BLaER1 (cell line): ENCODE results near the gene OARD1.

ENCODE experiments used
- H3K27ac ChIP-seq: shearing (Covaris generic); formaldehyde crosslinking; 2 replicates; pipeline ENCODE4 v1.8.1; 2022
- H3K27me3 ChIP-seq: shearing (Covaris generic); formaldehyde crosslinking; 2 replicates; pipeline ENCODE4 v1.8.1; 2022
- H3K36me3 ChIP-seq: shearing (Covaris generic); formaldehyde crosslinking; 2 replicates; pipeline ENCODE4 v1.8.1; 2022
- H3K4me1 ChIP-seq: shearing (Covaris generic); formaldehyde crosslinking; 2 replicates; pipeline ENCODE4 v1.8.1; 2022
- H3K4me2 ChIP-seq: shearing (Covaris generic); formaldehyde crosslinking; 2 replicates; pipeline ENCODE4 v1.8.1; 2022
- H3K4me3 ChIP-seq: shearing (Covaris generic); formaldehyde crosslinking; 2 replicates; pipeline ENCODE4 v1.8.1; 2022
- H3K9ac ChIP-seq: shearing (Covaris generic); formaldehyde crosslinking; 2 replicates; pipeline ENCODE4 v1.8.1; 2022
- H3K9me3 ChIP-seq: shearing (Covaris generic); formaldehyde crosslinking; 2 replicates; pipeline ENCODE4 v1.8.1; 2022
- H4K20me1 ChIP-seq: shearing (Covaris generic); formaldehyde crosslinking; 2 replicates; pipeline ENCODE4 v1.8.1; 2022
- Cebpa-rat ChIP-seq: shearing (Covaris generic); IDR thresholded peaks from 2 replicates; pipeline ENCODE4 v1.8.1; 2022

The OARD1 gene

DNA sequence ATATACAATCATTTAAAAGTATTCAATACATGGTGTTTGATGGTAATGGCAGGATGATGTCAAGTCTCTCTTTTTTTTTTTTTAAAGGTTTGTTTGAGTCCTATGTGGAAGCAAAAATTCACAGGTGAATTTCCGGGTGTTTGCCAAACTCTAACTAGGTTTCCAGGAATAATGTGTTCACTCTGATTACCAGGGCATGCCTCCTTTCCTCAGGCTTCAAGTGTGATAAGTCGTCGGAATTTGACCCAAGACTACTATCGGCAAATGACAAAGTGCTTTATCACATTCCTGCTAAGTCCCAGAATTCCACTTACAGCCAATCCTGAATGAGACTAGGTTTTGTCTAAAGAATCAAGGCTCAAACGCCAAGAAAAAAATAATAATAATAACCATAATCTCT is 7.3 kb downstream of the OARD1 start:
- Histone ChIP-seq H4K20me1 (no peaks in the 10 kb centered on the region), H3K4me1 (peaks cover 11% of the 10 kb centered on the region), H3K4me3 (no peak overlapping the region), H3K4me2 (no peak overlapping the region), H3K9me3 (no peaks in the 10 kb centered on the region), H3K27me3 (no peaks in the 10 kb centered on the region), H3K36me3 (peaks cover 40% of the 10 kb centered on the region), H3K27ac (no peak overlapping the region), H3K9ac (no peak overlapping the region)
- TF ChIP-seq Cebpa-rat = no peak

DNA sequence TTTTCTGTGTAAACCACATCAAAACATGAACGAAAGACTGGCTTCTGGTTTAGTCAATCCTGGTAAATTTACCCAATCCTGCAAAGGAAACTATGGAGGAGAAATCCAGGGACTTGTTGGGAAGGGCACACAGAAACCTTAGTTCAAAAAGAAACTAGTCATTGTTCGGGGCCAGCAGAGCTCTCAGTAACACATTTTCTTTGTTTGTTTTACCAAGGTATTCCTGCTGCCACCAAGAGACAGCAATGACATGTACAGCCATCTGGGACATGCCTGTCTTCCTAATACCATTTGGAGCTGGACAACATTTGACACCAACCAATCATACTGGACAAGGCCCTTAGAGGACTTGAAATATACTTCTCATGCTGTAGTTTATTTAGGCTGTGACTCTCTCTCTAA is 8.3 kb downstream of the OARD1 start:
- Histone ChIP-seq H3K27me3 (no peaks in the 10 kb centered on the region), H3K9ac (no peak overlapping the region), H3K4me3 (no peak overlapping the region), H3K4me2 (peak overlapping the region; percentile 23), H3K27ac (no peak overlapping the region), H3K4me1 (peaks cover 11% of the 10 kb centered on the region), H3K36me3 (peaks cover 40% of the 10 kb centered on the region), H4K20me1 (no peaks in the 10 kb centered on the region), H3K9me3 (no peaks in the 10 kb centered on the region)
- no peak for TF ChIP-seq Cebpa-rat

DNA sequence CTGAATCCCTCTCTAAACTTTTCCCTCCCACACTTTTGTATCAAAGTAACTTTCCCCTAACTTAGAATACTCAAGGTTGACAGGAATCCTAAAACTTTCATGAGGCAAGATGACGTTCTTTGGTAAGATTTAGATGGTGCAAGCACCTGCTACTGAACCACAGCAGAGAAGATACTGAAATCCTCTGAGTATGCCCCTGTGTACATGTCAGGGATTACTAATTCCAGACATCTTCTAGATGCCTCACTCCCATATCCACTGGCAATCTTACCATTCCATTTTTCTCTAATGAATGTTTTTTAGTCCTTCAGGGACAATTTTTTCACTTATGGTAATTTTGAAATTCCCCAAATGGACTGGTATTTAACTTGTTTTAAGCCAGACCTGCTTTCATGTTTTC is 10.1 kb downstream of the OARD1 start:
- Histone ChIP-seq H3K4me3 (no peak overlapping the region), H4K20me1 (no peaks in the 10 kb centered on the region), H3K4me2 (no peak overlapping the region), H3K27me3 (no peaks in the 10 kb centered on the region), H3K4me1 (peaks cover 11% of the 10 kb centered on the region), H3K27ac (no peak overlapping the region), H3K9ac (no peak overlapping the region), H3K9me3 (no peaks in the 10 kb centered on the region), H3K36me3 (peaks cover 25% of the 10 kb centered on the region)
- TF ChIP-seq Cebpa-rat = no peak

DNA sequence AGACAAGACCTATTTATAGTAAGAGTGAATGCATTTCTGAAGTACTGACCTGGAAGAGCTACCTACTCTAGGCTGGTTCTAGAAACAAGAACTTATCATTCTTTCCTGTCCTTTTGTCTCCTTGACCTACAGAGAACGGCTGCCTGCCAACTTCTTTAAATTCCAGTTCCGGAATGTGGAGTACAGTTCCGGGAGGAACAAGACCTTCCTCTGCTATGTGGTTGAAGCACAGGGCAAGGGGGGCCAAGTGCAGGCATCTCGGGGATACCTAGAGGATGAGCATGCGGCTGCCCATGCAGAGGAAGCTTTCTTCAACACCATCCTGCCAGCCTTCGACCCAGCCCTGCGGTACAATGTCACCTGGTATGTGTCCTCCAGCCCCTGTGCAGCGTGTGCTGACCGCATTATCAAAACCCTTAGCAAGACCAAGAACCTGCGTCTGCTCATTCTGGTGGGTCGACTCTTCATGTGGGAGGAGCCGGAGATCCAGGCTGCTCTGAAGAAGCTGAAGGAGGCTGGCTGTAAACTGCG is 10.9 kb downstream of the OARD1 start:
- Histone ChIP-seq H3K4me2 (no peak overlapping the region), H3K4me3 (no peak overlapping the region), H3K9me3 (no peaks in the 10 kb centered on the region), H3K27ac (no peak overlapping the region), H3K4me1 (peaks cover 16% of the 10 kb centered on the region), H3K27me3 (no peaks in the 10 kb centered on the region), H4K20me1 (no peaks in the 10 kb centered on the region), H3K36me3 (peaks cover 24% of the 10 kb centered on the region), H3K9ac (no peak overlapping the region)
- TF ChIP-seq Cebpa-rat = no peak

DNA sequence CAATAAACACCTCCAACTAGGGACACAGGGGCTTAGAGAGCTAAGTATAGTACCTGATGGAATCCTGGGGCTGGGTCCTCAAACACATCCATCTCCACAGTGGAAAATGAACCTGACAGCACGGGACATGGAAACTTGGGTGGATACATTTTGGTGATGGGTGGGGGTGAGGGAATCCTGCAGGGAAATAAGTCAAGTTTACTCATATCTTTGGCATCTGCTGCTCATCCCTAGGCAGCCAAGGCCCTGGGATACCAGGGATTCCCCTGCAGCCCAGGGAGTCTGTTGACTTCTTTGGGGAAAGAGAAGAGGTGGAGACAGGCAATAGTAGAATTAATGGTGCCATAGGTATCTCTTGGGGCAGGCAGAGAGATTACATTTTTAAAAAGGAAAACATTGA is 12.6 kb downstream of the OARD1 start:
- Histone ChIP-seq H3K27ac (no peak overlapping the region), H4K20me1 (no peaks in the 10 kb centered on the region), H3K9me3 (no peaks in the 10 kb centered on the region), H3K4me1 (peaks cover 33% of the 10 kb centered on the region), H3K4me2 (no peak overlapping the region), H3K36me3 (peaks cover 13% of the 10 kb centered on the region), H3K9ac (no peak overlapping the region), H3K4me3 (no peak overlapping the region), H3K27me3 (no peaks in the 10 kb centered on the region)
- no peak for TF ChIP-seq Cebpa-rat

DNA sequence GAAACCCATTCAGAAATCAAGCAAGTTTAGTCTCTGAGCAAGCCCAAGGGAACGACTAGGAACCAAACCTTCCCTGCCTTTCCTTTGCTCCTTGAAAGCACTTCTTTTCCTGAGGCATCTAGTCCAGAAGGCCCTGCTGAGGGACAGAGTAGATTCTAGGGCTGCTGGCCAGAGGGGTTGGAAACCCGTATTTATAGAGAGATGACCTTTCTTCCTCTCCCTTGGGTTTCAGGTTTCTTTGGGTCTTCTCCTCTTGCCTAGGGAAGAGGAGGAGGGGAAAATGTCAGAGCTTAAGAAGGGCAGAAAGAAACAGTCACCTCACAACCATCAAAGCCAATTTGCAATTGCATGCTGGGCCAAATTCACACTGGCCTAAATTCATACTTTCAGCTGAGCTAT is 13.4 kb downstream of the OARD1 start:
- H3K27me3 ChIP-seq = no peaks in the 10 kb centered on the region
- H3K27ac ChIP-seq = no peak overlapping the region
- H3K4me1 ChIP-seq = peaks cover 35% of the 10 kb centered on the region
- H4K20me1 ChIP-seq = no peaks in the 10 kb centered on the region
- H3K9ac ChIP-seq = no peak overlapping the region
- no peak overlapping the region for H3K4me2 ChIP-seq
- no peak for TF ChIP-seq Cebpa-rat
- no peak overlapping the region for H3K4me3 ChIP-seq
- peaks cover 7% of the 10 kb centered on the region; the same call in 1 of the 2 replicates for H3K36me3 ChIP-seq
- no peaks in the 10 kb centered on the region for H3K9me3 ChIP-seq

DNA sequence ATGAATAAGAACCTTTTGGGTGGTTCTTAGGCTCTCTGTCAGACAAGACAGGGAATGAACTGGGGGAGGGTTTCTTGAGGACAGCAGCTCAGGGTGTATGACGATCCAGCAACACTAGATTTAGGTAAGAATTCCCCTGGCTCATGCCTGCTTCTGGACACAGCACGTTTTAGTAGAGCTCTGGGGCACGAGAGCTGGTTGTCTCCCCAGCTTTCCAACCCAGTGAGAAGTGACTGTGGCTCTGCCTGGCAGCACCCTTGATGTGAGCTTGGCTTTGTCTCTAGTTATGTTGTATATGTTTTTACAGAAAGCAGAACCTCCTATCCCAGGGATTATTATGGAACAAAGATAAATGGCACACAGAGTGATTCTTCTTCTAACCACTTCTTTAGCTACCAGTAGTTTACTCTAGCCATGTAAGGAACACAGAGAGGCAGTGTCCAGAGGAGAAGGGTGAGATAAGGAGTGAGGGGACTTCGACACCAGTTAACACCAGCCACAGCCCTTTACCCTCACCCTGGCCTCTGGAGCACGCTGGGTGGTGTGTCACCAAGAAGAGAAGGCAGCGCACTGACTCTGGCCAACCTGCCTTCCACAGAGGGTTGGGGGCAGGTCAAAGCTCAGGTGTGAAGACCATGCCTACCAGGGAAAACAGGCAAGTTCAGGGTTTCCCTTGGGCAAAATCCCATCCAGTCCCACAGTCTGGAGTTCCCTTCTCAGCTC is 15.2 kb downstream of the OARD1 start:
- no peaks in the 10 kb centered on the region for H3K27me3 ChIP-seq
- no peaks in the 10 kb centered on the region for H3K9me3 ChIP-seq
- H3K9ac ChIP-seq = no peak overlapping the region
- H3K36me3 ChIP-seq = peaks cover 7% of the 10 kb centered on the region; the same call in 1 of the 2 replicates
- H3K4me3 ChIP-seq = no peak overlapping the region
- H3K4me1 ChIP-seq = peaks cover 47% of the 10 kb centered on the region
- no peak overlapping the region for H3K27ac ChIP-seq
- H4K20me1 ChIP-seq = no peaks in the 10 kb centered on the region
- no peak overlapping the region for H3K4me2 ChIP-seq
- no peak for TF ChIP-seq Cebpa-rat

DNA sequence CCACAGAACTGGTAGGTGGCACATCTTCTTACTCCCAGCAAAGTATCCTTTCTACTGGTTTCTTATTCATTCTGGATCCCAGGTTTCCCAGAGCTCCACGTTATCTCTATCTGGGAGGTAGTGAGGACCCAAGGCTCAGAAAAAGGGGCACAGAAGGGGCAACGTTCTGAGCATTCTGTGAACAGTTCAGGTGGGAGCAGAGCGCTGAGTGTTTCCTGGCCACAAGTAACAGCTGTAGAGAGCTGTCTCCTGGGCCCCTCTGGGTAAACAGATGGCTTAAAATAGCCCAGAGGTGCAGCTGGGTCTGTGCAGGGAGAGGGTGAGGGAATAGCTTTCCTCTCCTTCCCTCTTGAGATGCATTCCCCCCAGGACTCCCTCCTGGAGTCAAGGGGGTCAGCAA is 17.0 kb downstream of the OARD1 start:
- H3K9me3 ChIP-seq = no peaks in the 10 kb centered on the region
- peak overlapping the region; percentile 17; the same call in 1 of the 2 replicates for H3K4me3 ChIP-seq
- H3K27me3 ChIP-seq = no peaks in the 10 kb centered on the region
- H4K20me1 ChIP-seq = no peaks in the 10 kb centered on the region
- no peak for TF ChIP-seq Cebpa-rat
- H3K9ac ChIP-seq = peak overlapping the region; percentile 63
- H3K36me3 ChIP-seq = no peaks in the 10 kb centered on the region
- H3K4me2 ChIP-seq = peak overlapping the region; percentile 84
- peaks cover 59% of the 10 kb centered on the region for H3K4me1 ChIP-seq
- H3K27ac ChIP-seq = peak overlapping the region; percentile 66

DNA sequence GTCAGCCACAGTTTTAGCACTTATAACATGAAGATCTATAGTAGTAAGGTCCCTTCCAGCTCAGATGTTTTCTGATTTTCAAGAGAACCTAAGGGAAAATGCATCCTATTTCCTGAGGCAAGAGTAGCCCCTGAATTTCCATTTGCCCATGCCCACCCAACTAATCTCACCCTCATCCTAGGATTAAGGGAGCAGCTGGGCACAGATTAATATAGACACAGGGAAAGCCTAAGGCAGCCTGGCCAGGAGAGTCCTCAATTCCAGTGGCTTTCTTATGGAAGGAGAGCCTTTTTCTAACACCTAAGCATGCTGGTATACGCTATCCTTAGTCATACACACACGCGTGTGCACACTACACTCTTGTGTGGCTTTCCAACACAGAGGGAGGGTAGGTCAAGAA is 17.6 kb downstream of the OARD1 start:
- no peak overlapping the region for H3K4me3 ChIP-seq
- H3K9me3 ChIP-seq = no peaks in the 10 kb centered on the region
- H3K9ac ChIP-seq = no peak overlapping the region; the same call in 1 of the 2 replicates
- H3K27me3 ChIP-seq = no peaks in the 10 kb centered on the region
- no peak for TF ChIP-seq Cebpa-rat
- H3K4me1 ChIP-seq = peaks cover 66% of the 10 kb centered on the region
- no peaks in the 10 kb centered on the region for H3K36me3 ChIP-seq
- no peaks in the 10 kb centered on the region for H4K20me1 ChIP-seq
- peak overlapping the region; percentile 66 for H3K27ac ChIP-seq
- peak overlapping the region; percentile 84 for H3K4me2 ChIP-seq

DNA sequence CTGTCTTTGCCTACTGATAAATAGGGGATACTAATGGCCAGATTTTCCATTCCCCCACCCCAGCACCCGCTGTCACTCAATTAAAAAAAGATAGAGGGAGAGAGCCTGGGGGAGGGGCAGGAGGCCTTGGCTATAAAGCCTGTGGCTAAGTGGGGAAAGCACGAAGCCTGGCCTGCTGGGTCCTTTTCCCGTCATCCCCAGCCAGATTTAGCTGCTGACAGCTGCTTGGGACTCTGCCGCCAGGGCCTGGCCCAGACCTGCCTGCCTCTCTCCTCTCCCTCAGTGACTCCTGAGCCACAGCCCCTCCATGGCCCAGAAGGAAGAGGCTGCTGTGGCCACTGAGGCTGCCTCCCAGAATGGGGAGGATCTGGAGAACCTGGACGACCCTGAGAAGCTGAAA is 19.1 kb downstream of the OARD1 start, which contains the start of gene APOBEC2:
APOBEC2 (plus strand) TSS at position 162 of the 400 bp plus-strand sequence; CDS start at position 308, 146 bp downstream.
- H3K4me2 ChIP-seq = peak within 1 kb of the TSS; percentile 84
- no peaks in the 10 kb centered on the region for H3K27me3 ChIP-seq
- H3K36me3 ChIP-seq = no peaks in the 10 kb centered on the region
- H3K9ac ChIP-seq = no peak within 1 kb of the TSS
- no peak for TF ChIP-seq Cebpa-rat
- H3K9me3 ChIP-seq = no peaks in the 10 kb centered on the region
- H3K4me3 ChIP-seq = no peak within 1 kb of the TSS
- peaks cover 67% of the 10 kb centered on the region for H3K4me1 ChIP-seq
- peak within 1 kb of the TSS; percentile 66 for H3K27ac ChIP-seq
- no peaks in the 10 kb centered on the region for H4K20me1 ChIP-seq
